GM12801 (cell line): ENCODE data around the gene IGFBP2.

Source experiments
- CTCF ChIP-seq: IDR thresholded peaks from one replicate; pipeline ENCODE4 v1.5.1; 2011; ENCODE audit warnings: control low read depth; ENCODE audit not compliant: insufficient read length; ENCODE audit errors: extremely low read depth

IGFBP2 gene

GRCh38 chr2:216618785-216619184 is 14.4 kb upstream of the IGFBP2 start:
- no peak for TF ChIP-seq CTCF

GRCh38 chr2:216619411-216620393 is 13.5 kb upstream of the IGFBP2 start:
- no peak for TF ChIP-seq CTCF

- TF ChIP-seq CTCF, result no peak
Measured at GRCh38 chr2:216620786-216621185, 12.4 kb upstream of the IGFBP2 start.

- TF ChIP-seq CTCF, result no peak
Measured at GRCh38 chr2:216621292-216621691, 11.9 kb upstream of the IGFBP2 start.

- TF ChIP-seq CTCF, result no peak
Measured at GRCh38 chr2:216622526-216622925, 10.7 kb upstream of the IGFBP2 start.

- no peak for TF ChIP-seq CTCF
Measured at GRCh38 chr2:216624251-216624650, 9.0 kb upstream of the IGFBP2 start.

- TF ChIP-seq CTCF, result no peak
Measured at GRCh38 chr2:216626168-216626874, 6.9 kb upstream of the IGFBP2 start.
